Measurements from ENCODE around the gene ZNF207. TPM values are rescaled to one million over a fixed set of nuclear protein-coding genes. Genes with fewer than 3 reads are reported as not detected.
"Not testable (repeated sequence)": the region's sequence is repeated elsewhere in the genome, so short reads cannot be mapped to it uniquely, and the experiment has no call there.

The ZNF207 gene
- total and polyA plus RNA-seq, 4 experiments from 2014 or later = 158 to 298 (median 217) TPM

DNA sequence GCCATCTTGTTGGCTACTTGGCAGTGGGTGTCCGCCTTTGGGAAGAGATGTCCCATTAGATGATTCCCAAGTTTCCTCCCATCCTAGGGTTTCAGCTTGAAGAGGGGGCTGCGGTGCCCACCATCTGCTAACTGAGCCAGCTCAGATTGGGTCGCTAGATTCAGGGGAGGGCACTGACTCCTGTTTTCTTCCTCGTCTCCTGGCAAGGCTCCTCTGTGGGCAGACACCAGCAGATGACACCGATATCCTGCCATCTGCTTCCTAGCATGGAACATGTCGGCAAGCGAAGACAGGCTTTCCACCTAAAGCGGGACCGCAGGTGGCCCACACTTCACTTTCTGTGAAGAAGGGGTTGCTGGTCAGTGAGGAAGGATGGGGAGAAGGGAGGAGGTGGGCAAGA is 35.3 kb upstream of the ZNF207 start:
- intact Hi-C loops (cut with micrococcal nuclease) = no loop called here
- Mint-ChIP-seq H3K4me3 (no peak overlapping the region), H3K27me3 (peaks cover 4 to 7% of the 10 kb centered on the region in 2 donors), H3K36me3 (no peaks in the 10 kb centered on the region), H3K9me3 (no peaks in the 10 kb centered on the region), H3K27ac (peak overlapping the region in 1 of 7 donors; percentile 52), H3K4me1 (peaks cover 0 to 3% (median under 1%) of the 10 kb centered on the region in 4 donors)
- no peak overlapping the region for H3K4me3 ChIP-seq (ENCODE audit: low read length in 2 of 2)
- H3K36me3 ChIP-seq (ENCODE audit: insufficient read depth, low read length) = no peaks in the 10 kb centered on the region
- H3K27me3 ChIP-seq (ENCODE audit: insufficient read depth, low read length) = no peaks in the 10 kb centered on the region
- no peak for DNase-seq
- CTCF ChIA-PET (ENCODE audit: partially characterized antibody) = no interaction called here
- POLR2A ChIA-PET (ENCODE audit: partially characterized antibody) = no interaction called here
- H3K27ac ChIP-seq (ENCODE audit: low read depth, low read length) = no peak overlapping the region
- H3K9me3 ChIP-seq (ENCODE audit: control insufficient read depth in 1 of 2, low read length in 2 of 2) = no peaks in the 10 kb centered on the region
- H3K4me1 ChIP-seq (ENCODE audit: insufficient read depth, low read length) = no peaks in the 10 kb centered on the region

DNA sequence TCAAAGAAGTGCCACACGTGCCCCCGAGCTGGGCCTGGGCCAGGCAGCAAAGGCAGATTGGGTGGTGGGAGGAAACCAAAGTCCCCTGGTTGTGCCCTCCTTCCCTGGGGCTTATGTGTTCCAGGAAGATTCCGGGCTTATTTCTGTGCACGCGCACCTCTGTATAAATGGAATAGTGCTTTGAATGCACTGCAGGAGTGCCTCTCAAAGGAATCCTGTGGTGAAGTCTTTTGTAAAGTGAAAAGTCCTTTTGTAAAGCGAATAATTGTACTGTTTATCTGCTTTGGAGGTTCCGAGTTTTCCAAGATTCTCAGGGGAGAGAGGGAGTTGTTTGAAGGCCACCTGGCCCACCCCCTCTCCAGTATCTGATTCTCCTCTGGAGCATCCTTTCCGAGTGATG is 34.8 kb upstream of the ZNF207 start:
- H3K27me3 ChIP-seq (ENCODE audit: insufficient read depth, low read length) = no peaks in the 10 kb centered on the region
- intact Hi-C loops (cut with micrococcal nuclease) = no loop called here
- H3K9me3 ChIP-seq (ENCODE audit: control insufficient read depth in 1 of 2, low read length in 2 of 2) = no peaks in the 10 kb centered on the region
- ChIA-PET CTCF (ENCODE audit: partially characterized antibody) (interaction anchor here (1.2 kb wide), 1 partner anchor 62 kb away, joined by 5 read pairs; no protein-coding TSS in a partner anchor), POLR2A (ENCODE audit: partially characterized antibody) (no interaction called here)
- H3K9me3 Mint-ChIP-seq = no peaks in the 10 kb centered on the region
- H3K27ac ChIP-seq (ENCODE audit: low read depth, low read length) = no peak overlapping the region
- peaks cover 0 to 3% (median under 1%) of the 10 kb centered on the region in 4 donors for H3K4me1 Mint-ChIP-seq
- no peaks in the 10 kb centered on the region for H3K36me3 ChIP-seq (ENCODE audit: insufficient read depth, low read length)
- H3K27ac Mint-ChIP-seq = no peak overlapping the region
- no peaks in the 10 kb centered on the region for H3K36me3 Mint-ChIP-seq
- peaks cover 3 to 7% of the 10 kb centered on the region in 2 donors for H3K27me3 Mint-ChIP-seq
- H3K4me3 ChIP-seq (ENCODE audit: low read length in 2 of 2) = no peak overlapping the region
- H3K4me3 Mint-ChIP-seq = no peak overlapping the region
- H3K4me1 ChIP-seq (ENCODE audit: insufficient read depth, low read length) = no peaks in the 10 kb centered on the region
- no peak for DNase-seq

DNA sequence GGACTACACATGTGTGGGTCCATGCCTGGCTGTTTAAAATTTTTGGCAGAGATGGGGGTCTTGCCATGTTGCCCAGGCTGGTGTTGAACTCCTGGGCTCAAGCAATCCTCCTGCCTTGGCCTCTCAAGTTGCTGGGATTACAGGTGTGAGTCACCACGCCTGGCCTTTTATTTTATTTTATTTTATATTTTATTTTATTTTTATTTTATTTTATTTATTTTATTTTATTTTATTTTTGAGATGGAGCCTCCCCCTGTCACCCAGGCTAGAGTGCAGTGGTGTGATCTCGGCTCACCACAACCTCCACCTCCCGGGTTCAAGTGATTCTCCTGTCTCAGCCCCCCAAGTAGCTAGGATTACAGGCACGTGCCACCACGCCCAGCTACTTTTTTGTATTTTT is 33.3 kb upstream of the ZNF207 start:
- intact Hi-C loops (cut with micrococcal nuclease); POLR2A ChIA-PET (ENCODE audit: partially characterized antibody); H3K9me3 ChIP-seq (ENCODE audit: control insufficient read depth in 1 of 2, low read length in 2 of 2); H3K4me1 ChIP-seq (ENCODE audit: insufficient read depth, low read length); H3K9me3 Mint-ChIP-seq; H3K27ac Mint-ChIP-seq; H3K4me3 ChIP-seq (ENCODE audit: low read length in 2 of 2); H3K27me3 Mint-ChIP-seq; H3K36me3 Mint-ChIP-seq; H3K27ac ChIP-seq (ENCODE audit: low read depth, low read length); H3K27me3 ChIP-seq (ENCODE audit: insufficient read depth, low read length); H3K4me1 Mint-ChIP-seq; DNase-seq; H3K4me3 Mint-ChIP-seq; H3K36me3 ChIP-seq (ENCODE audit: insufficient read depth, low read length): not testable (repeated sequence)
- CTCF ChIA-PET (ENCODE audit: partially characterized antibody) = interaction anchor here (1.2 to 7.5 kb wide), 2 partner anchors 63 kb away, joined by 5 to 61 read pairs; no protein-coding TSS in a partner anchor

DNA sequence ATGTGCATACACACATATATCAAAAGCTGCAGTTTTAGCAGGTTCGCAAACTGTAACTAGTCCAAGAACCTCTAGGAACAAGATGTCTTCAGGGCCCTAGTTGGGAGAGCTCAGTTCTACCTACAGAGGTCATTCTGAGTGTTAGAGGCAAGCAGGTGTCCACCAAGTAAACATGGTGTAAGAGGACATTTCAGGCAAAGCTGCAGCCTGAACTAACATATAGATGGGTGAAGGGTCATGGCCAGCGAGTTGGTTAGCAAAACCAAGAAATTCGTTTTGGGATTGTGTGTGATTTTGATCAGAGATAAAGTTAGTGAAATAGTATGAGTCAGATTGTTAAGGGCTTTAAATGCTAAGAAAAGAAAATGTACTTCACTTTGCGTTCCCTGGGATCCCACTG is 32.6 kb upstream of the ZNF207 start:
- no peak for DNase-seq
- no peaks in the 10 kb centered on the region for H3K9me3 ChIP-seq (ENCODE audit: control insufficient read depth in 1 of 2, low read length in 2 of 2)
- H3K36me3 ChIP-seq (ENCODE audit: insufficient read depth, low read length) = no peaks in the 10 kb centered on the region
- Mint-ChIP-seq H3K9me3 (no peaks in the 10 kb centered on the region), H3K36me3 (no peaks in the 10 kb centered on the region), H3K27me3 (peaks cover 3 to 7% of the 10 kb centered on the region in 2 donors), H3K4me1 (peaks cover 0 to 5% (median 2%) of the 10 kb centered on the region in 4 donors), H3K27ac (no peak overlapping the region), H3K4me3 (peak overlapping the region in 1 of 8 donors; percentile 43)
- intact Hi-C loops (cut with micrococcal nuclease) = no loop called here
- H3K4me3 ChIP-seq (ENCODE audit: low read length in 2 of 2) = no peak overlapping the region
- no peaks in the 10 kb centered on the region for H3K4me1 ChIP-seq (ENCODE audit: insufficient read depth, low read length)
- H3K27ac ChIP-seq (ENCODE audit: low read depth, low read length) = no peak overlapping the region
- no peaks in the 10 kb centered on the region for H3K27me3 ChIP-seq (ENCODE audit: insufficient read depth, low read length)
- POLR2A ChIA-PET (ENCODE audit: partially characterized antibody) = no interaction called here
- CTCF ChIA-PET (ENCODE audit: partially characterized antibody) = interaction anchor here (0.6 to 7.5 kb wide), 4 partner anchors 12 to 75 kb away, joined by 3 to 61 read pairs (median 21); no protein-coding TSS in a partner anchor

DNA sequence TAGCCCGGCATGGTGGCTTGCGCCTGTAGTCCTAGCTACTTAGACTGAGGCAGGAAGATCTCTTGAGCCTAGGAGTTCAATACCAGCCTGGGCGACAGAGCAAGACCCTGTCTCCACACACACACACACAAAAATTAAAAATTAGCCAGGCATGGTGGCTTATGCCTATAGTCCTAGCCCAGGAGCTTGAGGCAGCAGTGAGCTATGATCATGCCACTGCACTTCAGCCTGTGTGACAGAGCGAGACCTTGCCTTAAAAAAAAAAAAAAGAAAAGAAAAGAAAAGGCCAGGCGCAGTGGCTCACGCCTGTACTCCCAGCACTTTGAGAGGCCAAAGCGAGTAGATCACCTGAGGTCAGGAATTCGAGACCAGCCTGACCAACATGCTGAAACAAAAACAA is 31.9 kb upstream of the ZNF207 start:
- Mint-ChIP-seq H3K9me3 (no peaks in the 10 kb centered on the region), H3K27ac (no peak overlapping the region), H3K36me3 (no peaks in the 10 kb centered on the region), H3K4me3 (peak overlapping the region in 3 of 8 donors; percentile 28 to 39 (median 36)), H3K27me3 (peaks cover 3 to 7% of the 10 kb centered on the region in 2 donors), H3K4me1 (peaks cover 1 to 12% (median 3%) of the 10 kb centered on the region in 4 donors)
- Histone ChIP-seq H3K4me1 (ENCODE audit: insufficient read depth, low read length) (no peaks in the 10 kb centered on the region), H3K36me3 (ENCODE audit: insufficient read depth, low read length) (no peaks in the 10 kb centered on the region), H3K27me3 (ENCODE audit: insufficient read depth, low read length) (no peaks in the 10 kb centered on the region), H3K27ac (ENCODE audit: low read depth, low read length) (no peak overlapping the region), H3K4me3 (ENCODE audit: low read length in 2 of 2) (no peak overlapping the region), H3K9me3 (ENCODE audit: control insufficient read depth in 1 of 2, low read length in 2 of 2) (no peaks in the 10 kb centered on the region)
- intact Hi-C loops (cut with micrococcal nuclease) = loop anchor here (2.0 kb wide), 1 partner anchor 115 kb away; no protein-coding TSS in a partner anchor
- no peak for DNase-seq
- CTCF ChIA-PET (ENCODE audit: partially characterized antibody) = interaction anchor here (0.7 to 7.5 kb wide), 4 partner anchors 12 to 97 kb away, joined by 3 to 61 read pairs (median 21); no protein-coding TSS in a partner anchor
- POLR2A ChIA-PET (ENCODE audit: partially characterized antibody) = no interaction called here

DNA sequence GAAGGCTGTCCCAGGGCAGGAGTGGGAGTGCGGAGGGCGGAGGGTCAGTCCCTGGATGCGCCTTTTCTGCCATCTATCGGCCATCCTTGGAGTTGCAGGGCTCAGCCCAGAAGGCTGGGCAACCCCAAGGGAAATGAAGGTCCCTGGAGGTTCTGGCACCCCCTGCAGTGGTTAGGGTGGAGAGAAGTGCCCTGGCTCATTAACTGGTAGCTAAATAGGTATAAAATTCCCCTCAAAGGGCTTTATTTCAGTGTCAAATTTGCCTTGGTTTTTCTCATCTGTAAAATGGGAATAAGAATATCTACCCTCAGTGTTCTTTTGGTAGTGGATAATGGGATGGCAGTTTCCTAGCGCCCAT is 30.4 kb upstream of the ZNF207 start:
- intact Hi-C loops (cut with micrococcal nuclease) = loop anchor here (1.0 to 2.0 kb wide), 2 partner anchors 66 to 117 kb away; no protein-coding TSS in a partner anchor
- Mint-ChIP-seq H3K4me1 (peaks cover 7 to 25% (median 12%) of the 10 kb centered on the region in 4 donors), H3K27ac (peak overlapping the region in 1 of 7 donors; percentile 36), H3K4me3 (peak overlapping the region; percentile 53 to 80 (median 75)), H3K36me3 (no peaks in the 10 kb centered on the region), H3K9me3 (no peaks in the 10 kb centered on the region), H3K27me3 (peaks cover 3 to 7% of the 10 kb centered on the region in 2 donors)
- no peak overlapping the region for H3K27ac ChIP-seq (ENCODE audit: low read depth, low read length)
- no peaks in the 10 kb centered on the region for H3K9me3 ChIP-seq (ENCODE audit: control insufficient read depth in 1 of 2, low read length in 2 of 2)
- POLR2A ChIA-PET (ENCODE audit: partially characterized antibody) = no interaction called here
- DNase-seq = peak; percentile 55 to 73 (median 61)
- no peaks in the 10 kb centered on the region for H3K27me3 ChIP-seq (ENCODE audit: insufficient read depth, low read length)
- peak overlapping the region in 1 of 2 donors; percentile 40 for H3K4me3 ChIP-seq (ENCODE audit: low read length in 2 of 2)
- peaks cover 14% of the 10 kb centered on the region for H3K4me1 ChIP-seq (ENCODE audit: insufficient read depth, low read length)
- H3K36me3 ChIP-seq (ENCODE audit: insufficient read depth, low read length) = no peaks in the 10 kb centered on the region
- CTCF ChIA-PET (ENCODE audit: partially characterized antibody) = interaction anchor here (1.0 to 7.5 kb wide), 8 partner anchors 9 to 93 kb away, joined by 3 to 61 read pairs (median 4); no protein-coding TSS in a partner anchor

DNA sequence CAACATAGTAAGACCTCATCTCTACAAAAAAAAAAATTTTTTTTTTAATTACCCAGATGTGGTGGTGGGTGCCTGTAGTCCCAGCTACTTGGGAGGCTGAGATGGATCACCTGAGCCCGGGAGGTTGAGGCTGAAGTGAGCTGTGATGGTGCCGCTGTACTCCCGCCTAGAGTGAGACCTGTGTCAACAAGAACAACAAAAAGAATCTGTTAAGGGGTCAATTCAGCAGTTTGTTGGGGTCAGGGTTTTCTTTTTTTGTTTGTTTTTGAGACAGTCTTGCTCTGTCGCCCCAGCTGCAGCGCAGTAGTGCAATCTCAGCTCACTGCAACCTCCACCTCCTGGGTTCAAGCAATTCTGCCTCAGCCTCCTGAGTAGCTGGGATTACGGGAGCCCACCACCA is 29.9 kb upstream of the ZNF207 start:
- POLR2A ChIA-PET (ENCODE audit: partially characterized antibody); H3K27ac ChIP-seq (ENCODE audit: low read depth, low read length); intact Hi-C loops (cut with micrococcal nuclease); H3K4me3 Mint-ChIP-seq; H3K36me3 Mint-ChIP-seq; DNase-seq; H3K27me3 ChIP-seq (ENCODE audit: insufficient read depth, low read length); H3K9me3 ChIP-seq (ENCODE audit: control insufficient read depth in 1 of 2, low read length in 2 of 2); H3K4me3 ChIP-seq (ENCODE audit: low read length in 2 of 2); H3K27ac Mint-ChIP-seq; H3K27me3 Mint-ChIP-seq; H3K9me3 Mint-ChIP-seq; H3K36me3 ChIP-seq (ENCODE audit: insufficient read depth, low read length): not testable (repeated sequence)
- H3K4me1 Mint-ChIP-seq = peaks cover 8 to 28% (median 12%) of the 10 kb centered on the region in 4 donors
- H3K4me1 ChIP-seq (ENCODE audit: insufficient read depth, low read length) = peaks cover 15% of the 10 kb centered on the region
- CTCF ChIA-PET (ENCODE audit: partially characterized antibody) = interaction anchor here (1.0 to 7.5 kb wide), 8 partner anchors 9 to 93 kb away, joined by 3 to 61 read pairs (median 4); no protein-coding TSS in a partner anchor

Measured in CD4-positive, alpha-beta memory T cell (primary cell).